Measurements from ENCODE around the gene SAP30BP. TPM values are rescaled to one million over a fixed set of nuclear protein-coding genes. Genes with fewer than 3 reads are reported as not detected.

SAP30BP gene
- 102 to 139 TPM (median 117 TPM) in 5 replicates for total RNA-seq (2022; extraction: Qiagen RNA extraction; ENCODE audit: low read depth)

GRCh38 chr17:75666959-75667790 lies at the start of gene SAP30BP, which contains the start of gene RECQL5:
SAP30BP (plus strand) TSS chr17:75667338; CDS start chr17:75667373, 35 bp downstream.
RECQL5 (minus strand) TSS chr17:75667154; CDS start chr17:75666557, 597 bp downstream.

GRCh38 chr17:75632863-75633485 lies 34.2 kb upstream of the SAP30BP start, which contains the start of gene SMIM5:
SMIM5 (plus strand) TSS chr17:75633434; CDS start chr17:75640202, 6,768 bp downstream.

DNA sequence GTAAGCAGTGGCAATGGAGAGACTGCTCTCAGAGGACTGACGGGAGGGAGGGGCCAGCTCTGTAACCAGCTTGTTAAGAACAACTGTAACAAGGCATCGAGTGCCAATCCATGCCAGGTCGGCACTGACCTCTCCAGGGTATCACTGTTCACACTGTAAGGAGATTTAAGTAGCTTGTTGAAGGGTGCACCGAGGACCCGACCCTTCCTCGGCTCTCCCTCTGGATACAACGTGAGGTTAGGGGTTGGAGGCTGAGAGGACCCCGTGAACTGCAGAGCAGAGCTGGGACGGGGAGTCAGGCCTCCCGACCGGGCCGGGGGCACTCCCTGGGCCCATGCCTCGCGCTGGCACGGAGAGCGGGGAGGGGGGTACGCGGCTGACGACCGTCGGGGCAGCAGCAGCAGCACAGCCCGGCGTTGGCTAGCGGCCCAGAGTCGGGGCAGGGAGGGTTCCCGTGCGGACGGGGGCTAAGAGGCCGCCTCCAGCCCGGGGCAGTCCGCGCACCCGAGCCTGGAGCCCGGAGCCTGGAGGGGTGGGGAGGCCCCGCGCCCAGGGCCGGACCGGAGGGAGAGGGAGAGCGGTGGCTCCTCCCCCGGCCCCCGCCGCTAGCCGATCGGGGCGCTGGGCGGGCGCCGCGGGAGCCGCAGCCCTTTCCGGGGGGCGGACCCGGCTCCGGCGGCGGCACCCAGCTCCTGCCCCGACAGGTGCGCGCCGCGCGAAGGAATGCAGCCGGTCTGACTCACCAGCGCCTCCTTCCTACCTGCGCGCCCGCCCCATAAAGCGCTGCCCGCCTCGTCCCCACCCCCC lies 53.7 kb downstream of the SAP30BP start, which contains the start of gene ITGB4:
TSS of gene ITGB4 (plus strand) at position 804 of the 807 bp plus-strand sequence. CDS start 3,245 bp downstream, outside the sequence.

Other genes starting within 250 kb of the SAP30BP start
- 27.0 to 55.8 TPM (median 51.6 TPM) in 5 replicates for gene TMEM94, start 210.7 kb upstream of the SAP30BP start, total RNA-seq (2022; extraction: Qiagen RNA extraction; ENCODE audit: low read depth)
- gene CASKIN2, start 151.8 kb upstream of the SAP30BP start, total RNA-seq (2022; extraction: Qiagen RNA extraction; ENCODE audit: low read depth) = 7.2 to 12.1 TPM (median 11.0 TPM) in 5 replicates
- 23.5 to 45.7 TPM (median 41.5 TPM) in 5 replicates for gene TSEN54, start 150.8 kb upstream of the SAP30BP start, total RNA-seq (2022; extraction: Qiagen RNA extraction; ENCODE audit: low read depth)
- 12.2 to 32.9 TPM (median 29.6 TPM) in 5 replicates for gene LLGL2, start 141.6 kb upstream of the SAP30BP start, total RNA-seq (2022; extraction: Qiagen RNA extraction; ENCODE audit: low read depth)
- 32.3 to 66.7 TPM (median 51.1 TPM) in 5 replicates for gene MYO15B, start 79.5 kb upstream of the SAP30BP start, total RNA-seq (2022; extraction: Qiagen RNA extraction; ENCODE audit: low read depth)
- gene SMIM5, start 33.9 kb upstream of the SAP30BP start, total RNA-seq (2022; extraction: Qiagen RNA extraction; ENCODE audit: low read depth) = 0.64 to 1.4 TPM (median 1.1 TPM) in 5 replicates
- 21.0 to 36.0 TPM (median 27.0 TPM) in 5 replicates for gene RECQL5, start 184 bp upstream of the SAP30BP start, total RNA-seq (2022; extraction: Qiagen RNA extraction; ENCODE audit: low read depth)
- 50.8 to 123 TPM (median 97.0 TPM) in 5 replicates for gene ITGB4, start 54.1 kb downstream of the SAP30BP start, total RNA-seq (2022; extraction: Qiagen RNA extraction; ENCODE audit: low read depth)
- 37.4 to 83.5 TPM (median 70.9 TPM) in 5 replicates for gene GALK1, start 97.9 kb downstream of the SAP30BP start, total RNA-seq (2022; extraction: Qiagen RNA extraction; ENCODE audit: low read depth)
- 24.5 to 33.2 TPM (median 29.6 TPM) in 5 replicates for gene UNK, start 117.5 kb downstream of the SAP30BP start, total RNA-seq (2022; extraction: Qiagen RNA extraction; ENCODE audit: low read depth)
- 3.3 to 7.1 TPM (median 5.1 TPM) in 5 replicates for gene UNC13D, start 177.1 kb downstream of the SAP30BP start, total RNA-seq (2022; extraction: Qiagen RNA extraction; ENCODE audit: low read depth)
- 87.3 to 112 TPM (median 92.7 TPM) in 5 replicates for gene WBP2, start 188.0 kb downstream of the SAP30BP start, total RNA-seq (2022; extraction: Qiagen RNA extraction; ENCODE audit: low read depth)
- gene TRIM47, start 211.2 kb downstream of the SAP30BP start, total RNA-seq (2022; extraction: Qiagen RNA extraction; ENCODE audit: low read depth) = 117 to 177 TPM (median 163 TPM) in 5 replicates
- 25.7 to 47.8 TPM (median 39.1 TPM) in 5 replicates for gene TRIM65, start 229.6 kb downstream of the SAP30BP start, total RNA-seq (2022; extraction: Qiagen RNA extraction; ENCODE audit: low read depth)
- 79.6 to 127 TPM (median 121 TPM) in 5 replicates for gene MRPL38, start 237.5 kb downstream of the SAP30BP start, total RNA-seq (2022; extraction: Qiagen RNA extraction; ENCODE audit: low read depth)

All from A549 treated with ZK216348 at 1 μM for 4 hours (cell line).